ENCODE data around the gene PFKFB4.
"Not testable (repeated sequence)": the region's sequence is repeated elsewhere in the genome, so short reads cannot be mapped to it uniquely, and the experiment has no call there.

PFKFB4 gene

DNA sequence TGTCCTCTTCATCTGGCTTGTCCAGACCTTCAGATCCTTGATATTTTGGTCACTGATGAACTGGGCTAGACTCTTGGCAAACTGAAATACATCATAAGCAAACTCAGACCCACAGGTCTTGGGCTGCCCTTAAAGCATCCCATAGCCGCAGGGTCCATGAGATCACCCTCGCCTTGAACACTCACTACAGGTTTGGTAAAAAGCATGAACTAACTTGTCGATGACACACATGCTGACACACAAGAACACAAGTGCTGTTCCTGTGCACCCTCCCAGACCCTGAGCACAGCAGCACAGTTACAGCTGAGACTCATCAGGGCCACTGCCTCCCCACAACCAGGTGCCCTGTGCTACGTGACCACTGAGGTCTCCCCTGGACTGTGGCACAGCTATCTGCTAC, 21.0 kb downstream of the PFKFB4 start:
- in situ Hi-C loops (cut with HindIII; ENCODE audit: low sequenced_read_pairs) = no loop called here

DNA sequence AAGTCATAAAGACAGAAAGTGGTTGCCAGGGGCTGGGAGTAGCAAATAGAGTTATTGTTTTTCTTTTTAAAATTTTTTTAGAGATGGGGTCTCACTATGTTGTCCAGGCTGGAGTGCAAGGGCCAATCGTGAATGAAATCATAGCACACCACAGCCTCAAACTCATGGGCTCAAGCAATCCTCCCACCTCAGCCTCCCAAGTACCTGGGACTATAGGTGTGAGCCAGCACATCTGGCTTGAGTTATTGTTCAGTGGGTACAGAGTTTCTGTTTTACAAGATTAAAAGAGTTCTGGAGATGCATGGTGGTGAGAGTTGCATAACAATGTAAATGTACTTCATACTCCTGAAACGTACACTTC, 23.6 kb downstream of the PFKFB4 start:
- in situ Hi-C loops (cut with HindIII; ENCODE audit: low sequenced_read_pairs) = no loop called here

DNA sequence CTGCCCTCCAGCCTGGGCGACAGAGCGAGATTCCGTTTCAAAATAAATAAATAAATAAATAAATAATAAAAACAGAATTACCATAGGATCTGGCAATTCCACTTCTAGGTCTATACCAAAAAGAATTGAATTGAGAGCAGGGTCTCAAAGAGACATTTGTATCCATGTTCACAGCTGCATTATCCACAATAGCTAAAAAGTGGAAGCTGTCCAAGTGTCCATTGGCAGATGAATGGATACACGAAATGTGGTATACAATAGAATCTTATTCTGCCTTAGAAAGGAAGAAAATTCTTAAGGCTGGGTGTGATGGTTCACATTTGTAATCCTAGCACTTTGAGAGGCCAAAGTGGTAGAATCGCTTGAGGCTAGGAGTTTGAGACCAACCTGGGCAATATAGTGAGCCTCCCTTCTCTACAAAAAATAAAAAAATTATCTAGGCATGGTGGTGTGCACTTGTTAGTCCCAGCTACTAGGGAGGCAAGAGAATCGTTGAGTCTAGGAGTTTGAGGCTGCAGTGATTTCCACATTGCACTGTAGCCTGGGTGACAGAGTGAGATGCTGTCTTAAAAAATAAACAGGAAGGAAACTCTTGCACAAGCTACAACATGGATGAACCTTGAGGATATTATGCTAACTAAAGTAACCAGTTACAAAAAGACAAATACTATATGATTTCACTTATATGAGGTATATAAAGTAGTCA, 24.2 kb downstream of the PFKFB4 start:
- in situ Hi-C loops (cut with HindIII; ENCODE audit: low sequenced_read_pairs) = no loop called here

DNA sequence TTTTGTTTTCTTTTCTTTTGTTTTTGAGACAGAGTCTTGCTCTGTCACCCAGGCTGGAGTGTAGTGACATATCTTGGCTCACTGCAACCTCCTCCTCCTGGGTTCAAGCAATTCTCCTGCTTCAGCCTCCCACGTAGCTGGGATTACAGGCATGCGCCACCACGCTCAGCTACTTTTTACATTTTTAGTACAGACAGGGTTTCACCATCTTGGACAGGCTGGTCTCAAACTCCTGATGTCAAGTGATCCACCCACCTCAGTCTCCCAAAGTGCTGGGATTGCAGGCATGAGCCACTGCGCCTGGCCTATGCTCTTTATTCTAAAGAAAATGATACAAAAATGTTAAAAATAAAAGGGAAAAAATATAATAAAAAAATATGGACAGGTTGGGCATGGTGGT, 25.9 kb downstream of the PFKFB4 start:
- in situ Hi-C loops (cut with HindIII; ENCODE audit: low sequenced_read_pairs) = not testable (repeated sequence)

DNA sequence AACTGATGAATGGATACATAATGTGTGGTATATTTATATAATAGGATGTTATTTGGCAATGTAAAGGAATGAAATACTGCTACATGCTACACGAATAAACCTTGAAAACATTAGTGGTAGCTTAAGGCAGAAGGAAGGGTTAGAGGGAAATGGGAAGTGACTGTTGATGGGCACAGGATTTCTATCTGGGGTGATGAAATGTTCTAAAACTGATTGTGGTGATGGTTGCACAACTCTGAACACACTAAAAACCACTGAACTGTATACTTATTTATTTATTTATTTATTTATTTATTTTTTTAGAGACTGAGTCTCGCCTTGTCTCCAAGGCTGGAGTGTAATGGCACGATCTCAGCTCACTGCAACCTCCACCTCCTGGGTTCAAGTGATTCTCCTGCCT, 27.8 kb downstream of the PFKFB4 start:
- in situ Hi-C loops (cut with HindIII; ENCODE audit: low sequenced_read_pairs) = no loop called here

DNA sequence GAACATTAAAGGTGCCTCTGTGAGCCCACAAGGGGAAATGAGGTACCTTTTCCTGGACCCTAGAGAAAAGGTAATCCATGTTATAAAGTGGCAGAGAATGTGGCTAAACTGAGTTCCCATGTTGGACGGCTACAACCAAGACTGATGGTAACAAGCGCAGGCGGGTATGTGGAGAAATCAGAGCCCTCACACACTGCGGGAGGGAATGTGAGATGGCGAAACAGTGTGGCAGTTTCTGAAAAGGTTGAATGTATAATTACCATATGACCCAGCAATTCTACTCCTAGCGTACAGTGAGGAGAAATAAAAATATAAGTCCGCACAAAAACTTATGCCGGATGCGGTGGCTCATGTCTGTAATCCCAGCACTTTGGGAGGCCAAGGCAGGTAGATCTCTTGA, 28.6 kb downstream of the PFKFB4 start:
- in situ Hi-C loops (cut with HindIII; ENCODE audit: low sequenced_read_pairs) = no loop called here

DNA sequence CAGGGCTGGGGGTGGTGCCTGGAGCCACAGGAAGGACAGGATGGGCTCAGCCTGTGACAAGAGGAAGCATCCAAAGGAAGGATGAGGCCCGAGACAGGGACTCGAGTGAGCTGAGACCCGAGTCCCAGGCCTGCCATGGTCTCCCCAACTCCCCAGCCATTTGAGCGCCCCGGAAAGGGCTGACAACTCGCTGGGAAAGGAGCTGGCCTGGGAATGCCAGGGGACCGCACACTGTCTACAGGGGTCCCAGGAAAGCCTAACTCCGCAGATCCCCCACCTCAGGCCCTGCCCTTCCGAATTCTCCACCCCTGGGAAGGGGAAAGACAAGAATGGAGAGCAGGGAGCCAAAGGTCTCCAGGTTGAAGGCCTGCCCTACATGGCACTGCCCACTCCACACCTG, 31.6 kb downstream of the PFKFB4 start:
- in situ Hi-C loops (cut with HindIII; ENCODE audit: low sequenced_read_pairs) = loop anchor here (5.0 kb wide), 1 partner anchor 68 kb away; no protein-coding TSS in a partner anchor

DNA sequence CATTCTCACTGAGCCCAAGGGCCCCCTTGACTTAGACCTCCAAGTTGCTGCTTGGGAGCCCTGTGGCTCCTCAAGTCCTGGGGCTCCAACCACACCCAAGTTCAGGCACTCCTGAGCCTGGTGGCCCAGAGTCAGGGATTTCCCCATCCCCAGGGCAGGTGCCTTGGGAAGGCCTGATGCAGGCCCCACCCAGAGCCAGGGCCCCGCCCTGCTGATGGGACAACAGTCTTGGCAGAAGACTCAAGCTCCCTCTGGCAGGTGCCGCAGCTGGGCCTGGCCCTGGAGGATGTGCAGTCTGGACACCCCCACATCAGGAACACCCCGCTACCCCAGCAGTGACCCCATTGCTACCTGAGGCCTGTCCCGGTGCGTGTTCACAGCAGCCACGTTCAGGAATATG, 35.0 kb downstream of the PFKFB4 start:
- in situ Hi-C loops (cut with HindIII; ENCODE audit: low sequenced_read_pairs) = loop anchor here (5.0 kb wide), 1 partner anchor 64 kb away; no protein-coding TSS in a partner anchor

DNA sequence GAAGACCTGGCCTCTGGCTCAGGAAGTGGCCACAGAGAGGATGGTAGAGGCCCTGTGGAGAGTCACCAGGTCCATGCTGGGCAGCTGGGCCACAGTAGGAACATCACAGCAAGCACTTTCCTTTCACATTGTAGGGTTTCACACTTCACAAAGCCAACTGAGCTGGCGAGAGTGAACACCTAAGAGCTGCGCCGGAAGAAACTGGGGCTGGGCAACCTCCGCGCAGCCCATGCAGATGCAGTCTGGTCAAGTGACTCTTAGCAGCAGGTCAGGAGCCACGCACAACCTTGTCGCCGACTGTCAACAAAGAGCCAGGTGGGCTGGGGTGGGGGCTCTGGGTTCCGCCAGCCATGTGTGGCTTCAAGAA, 37.3 kb downstream of the PFKFB4 start:
- in situ Hi-C loops (cut with HindIII; ENCODE audit: low sequenced_read_pairs) = no loop called here

DNA sequence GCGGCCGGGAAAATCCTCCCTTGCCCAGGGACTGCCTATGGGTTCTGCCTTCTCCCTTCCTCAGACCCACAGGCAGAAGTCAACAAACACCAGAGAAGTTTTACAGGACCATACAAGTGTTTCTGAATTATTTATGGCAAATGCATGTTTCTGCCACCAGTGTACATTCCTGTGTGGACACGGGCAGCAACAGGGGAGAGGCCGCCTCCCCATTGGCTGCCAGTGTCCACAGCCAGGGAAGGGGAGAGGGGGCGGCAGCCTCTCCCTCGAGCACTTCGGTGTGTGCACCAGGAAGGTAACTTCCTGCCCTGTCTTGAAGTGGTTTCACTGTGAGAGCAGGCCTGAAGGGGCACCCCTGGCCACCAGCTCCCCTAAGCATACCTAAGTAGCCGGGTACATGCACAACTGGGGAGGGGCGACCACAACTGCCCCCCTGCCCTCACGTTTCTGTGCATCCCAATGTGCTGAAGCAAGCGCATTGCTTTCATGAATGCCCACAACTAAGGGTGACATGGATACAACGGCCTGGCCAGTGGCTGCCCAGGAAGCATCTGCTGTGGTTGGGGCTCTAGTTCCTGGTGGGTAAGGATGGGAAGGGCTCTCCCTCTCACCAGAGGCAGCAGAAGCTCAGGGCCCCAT, 37.8 kb downstream of the PFKFB4 start:
- in situ Hi-C loops (cut with HindIII; ENCODE audit: low sequenced_read_pairs) = no loop called here

DNA sequence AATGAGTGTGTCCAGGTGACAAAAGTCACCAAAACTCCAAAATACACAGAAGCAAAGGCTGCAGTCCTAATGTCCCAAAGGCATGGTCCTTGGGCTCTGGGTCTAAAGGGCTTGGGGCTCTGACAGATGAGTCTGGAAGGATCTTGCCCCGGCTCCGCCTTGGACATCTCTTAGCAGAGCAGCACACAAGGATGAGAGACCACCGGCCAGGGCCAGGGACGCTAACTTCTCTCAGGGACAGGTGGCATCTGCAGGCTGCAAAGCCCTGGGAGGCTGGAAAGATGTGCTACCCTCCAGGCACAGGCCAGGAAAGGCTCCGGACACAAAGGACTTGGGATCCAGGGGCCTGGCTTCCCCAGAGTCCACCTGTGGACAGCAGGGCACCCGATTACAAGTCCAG, 38.5 kb downstream of the PFKFB4 start:
- in situ Hi-C loops (cut with HindIII; ENCODE audit: low sequenced_read_pairs) = no loop called here

DNA sequence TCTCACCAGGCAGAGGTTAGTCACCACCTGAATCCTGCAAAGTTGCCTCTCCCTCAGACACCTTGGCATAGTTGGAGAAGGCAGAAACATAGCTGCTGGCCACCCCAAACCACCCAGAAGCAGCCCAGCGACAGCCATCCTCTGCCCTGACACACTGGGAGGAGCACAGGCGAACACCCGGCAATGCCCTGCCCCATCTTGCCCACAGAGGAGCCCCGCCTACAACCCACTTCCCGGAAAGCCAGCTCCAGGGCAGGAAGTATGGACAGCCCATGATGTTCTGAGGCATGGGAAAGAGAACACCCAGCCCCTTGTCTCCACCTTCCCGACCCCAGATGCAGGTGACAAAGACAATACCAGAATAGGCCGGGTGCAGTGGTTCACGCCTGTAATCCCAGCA, 40.0 kb downstream of the PFKFB4 start:
- in situ Hi-C loops (cut with HindIII; ENCODE audit: low sequenced_read_pairs) = no loop called here

DNA sequence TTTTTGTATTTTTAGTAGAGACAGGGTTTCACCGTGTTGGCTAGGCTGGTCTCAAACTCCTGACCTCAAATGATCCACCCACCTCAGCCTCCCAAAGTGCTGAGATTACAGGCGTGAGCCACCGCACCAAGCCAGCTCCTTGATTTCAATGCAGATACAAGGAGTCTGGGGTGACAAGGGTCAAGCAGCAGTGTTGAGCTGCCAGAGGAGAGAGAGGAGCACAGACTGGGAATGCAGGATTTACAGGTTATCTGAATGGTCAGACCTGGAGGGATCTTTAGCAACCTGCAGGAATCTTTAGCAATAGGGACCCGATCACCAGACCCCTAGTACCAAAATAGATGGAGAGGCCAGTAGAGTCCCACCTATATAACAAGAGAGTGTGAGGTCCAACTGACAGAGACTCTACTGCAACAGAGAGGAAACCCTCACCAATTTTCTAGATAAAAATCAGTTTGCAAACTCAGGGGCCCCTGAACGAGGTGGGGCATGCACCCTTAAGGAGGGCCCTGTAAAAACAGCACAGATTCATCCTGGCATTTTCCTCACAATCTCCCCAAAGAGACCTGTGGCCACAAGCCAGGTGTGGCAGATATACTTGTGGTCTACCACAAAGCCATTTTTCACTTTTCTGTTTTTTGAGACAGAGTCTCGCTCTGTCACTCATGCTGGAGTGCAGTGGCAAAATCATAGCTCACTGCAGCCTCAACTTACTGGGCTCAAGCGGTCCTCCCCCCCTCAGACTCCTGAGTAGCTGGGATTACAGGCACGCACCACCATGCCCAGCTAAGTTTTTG, 42.0 kb downstream of the PFKFB4 start:
- in situ Hi-C loops (cut with HindIII; ENCODE audit: low sequenced_read_pairs) = no loop called here

DNA sequence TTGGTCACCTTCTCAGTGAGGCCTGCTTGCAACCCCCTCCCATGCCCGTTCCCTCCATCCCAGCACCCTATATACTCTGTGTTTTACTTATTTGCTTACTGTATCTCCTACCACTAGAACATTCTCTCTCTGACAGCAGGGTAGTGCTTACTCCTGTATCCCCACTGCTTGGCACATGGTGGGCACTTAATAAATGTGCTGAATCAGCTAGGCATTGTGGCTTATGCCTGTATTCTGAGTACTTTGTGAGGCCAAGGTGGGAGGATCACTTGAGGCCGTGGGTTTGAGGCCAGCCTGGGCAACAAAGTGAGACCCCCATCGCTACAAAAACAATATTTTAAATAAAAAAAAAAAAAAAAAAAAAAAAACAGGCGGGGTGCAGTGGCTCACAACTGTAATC, 45.1 kb downstream of the PFKFB4 start:
- in situ Hi-C loops (cut with HindIII; ENCODE audit: low sequenced_read_pairs) = no loop called here

DNA sequence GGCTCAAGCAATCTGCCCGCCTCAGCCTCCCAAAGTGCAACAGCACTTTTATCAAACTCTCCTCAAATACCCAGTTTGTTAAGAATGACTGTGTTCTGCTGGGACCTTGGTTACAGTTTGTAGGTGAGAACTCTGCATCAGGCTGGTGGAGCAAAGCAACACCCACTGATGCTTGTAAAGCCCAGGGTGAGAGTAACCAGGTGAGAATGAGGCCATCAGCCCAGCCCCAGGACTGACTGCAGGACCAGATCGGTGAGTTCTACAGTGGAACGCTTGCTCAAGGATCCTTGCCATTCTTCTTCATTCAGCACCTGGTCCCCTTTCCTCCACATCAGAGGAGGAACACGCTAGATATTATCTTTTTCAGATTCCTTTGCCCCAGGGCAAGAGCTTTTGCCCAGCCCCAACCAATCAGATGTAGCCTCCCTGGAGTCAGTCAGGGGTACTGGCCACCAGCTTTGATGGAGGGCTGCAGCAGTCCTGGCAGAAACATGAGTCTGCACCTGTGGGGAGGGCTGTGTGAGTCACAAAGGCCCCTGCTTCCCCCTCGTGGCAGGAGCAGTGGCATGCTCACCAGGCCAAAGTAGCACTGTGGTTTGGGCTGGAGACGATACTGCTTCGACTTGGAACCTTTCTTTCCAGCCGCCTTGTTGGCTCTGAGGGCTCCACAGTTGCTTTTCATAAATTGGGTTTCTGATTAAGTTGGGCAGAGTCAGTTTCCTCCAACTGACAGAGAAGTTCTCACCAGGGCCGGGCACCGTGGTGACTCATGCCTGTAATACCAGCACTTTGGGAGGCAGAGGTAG, 49.1 kb downstream of the PFKFB4 start:
- in situ Hi-C loops (cut with HindIII; ENCODE audit: low sequenced_read_pairs) = no loop called here

DNA sequence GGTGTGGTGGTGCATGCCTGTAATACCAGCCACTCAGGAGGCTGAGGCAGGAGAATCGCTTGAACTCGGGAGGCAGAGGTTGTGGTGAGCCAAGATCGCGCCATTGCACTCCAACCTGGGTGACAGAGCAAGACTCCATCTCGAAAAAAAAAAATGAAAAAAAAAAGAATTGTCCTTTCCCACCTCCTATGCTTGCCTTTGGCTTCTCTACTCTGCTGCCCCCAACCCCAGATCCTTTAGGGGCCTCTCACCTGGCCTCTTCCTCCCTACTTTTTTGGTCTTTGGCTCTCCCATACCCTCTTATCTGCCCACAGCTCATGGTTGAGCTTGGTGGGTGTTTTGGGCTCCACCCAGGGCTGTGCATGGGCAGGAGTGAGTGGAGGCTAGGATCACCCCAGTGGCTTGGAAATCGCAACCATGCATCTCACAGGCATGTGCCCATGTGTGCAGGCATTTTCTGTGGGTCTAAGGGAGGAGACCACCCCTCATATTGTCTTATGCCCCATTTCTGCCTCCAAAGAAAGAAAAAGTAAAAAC, 50.6 kb downstream of the PFKFB4 start:
- in situ Hi-C loops (cut with HindIII; ENCODE audit: low sequenced_read_pairs) = no loop called here

DNA sequence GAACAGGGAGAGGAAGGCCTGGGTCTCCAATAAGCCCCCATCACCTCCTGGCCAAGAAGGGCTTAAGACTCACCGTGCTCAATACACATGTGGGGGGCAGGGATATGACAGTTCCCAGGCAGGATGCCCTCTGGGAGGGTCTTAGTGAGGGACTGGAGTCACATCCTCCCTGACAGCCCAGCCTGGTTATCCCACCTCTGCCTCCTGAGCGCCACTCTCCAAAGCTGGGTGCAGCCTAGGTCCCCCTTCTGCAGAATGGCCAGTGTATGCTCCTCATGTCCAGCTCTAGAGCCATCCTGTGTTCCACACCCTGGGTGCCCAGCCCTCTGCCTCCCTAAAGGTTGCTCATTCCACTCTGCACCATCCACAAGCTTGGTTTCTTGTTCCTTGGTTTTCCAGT, 51.5 kb downstream of the PFKFB4 start:
- in situ Hi-C loops (cut with HindIII; ENCODE audit: low sequenced_read_pairs) = no loop called here

DNA sequence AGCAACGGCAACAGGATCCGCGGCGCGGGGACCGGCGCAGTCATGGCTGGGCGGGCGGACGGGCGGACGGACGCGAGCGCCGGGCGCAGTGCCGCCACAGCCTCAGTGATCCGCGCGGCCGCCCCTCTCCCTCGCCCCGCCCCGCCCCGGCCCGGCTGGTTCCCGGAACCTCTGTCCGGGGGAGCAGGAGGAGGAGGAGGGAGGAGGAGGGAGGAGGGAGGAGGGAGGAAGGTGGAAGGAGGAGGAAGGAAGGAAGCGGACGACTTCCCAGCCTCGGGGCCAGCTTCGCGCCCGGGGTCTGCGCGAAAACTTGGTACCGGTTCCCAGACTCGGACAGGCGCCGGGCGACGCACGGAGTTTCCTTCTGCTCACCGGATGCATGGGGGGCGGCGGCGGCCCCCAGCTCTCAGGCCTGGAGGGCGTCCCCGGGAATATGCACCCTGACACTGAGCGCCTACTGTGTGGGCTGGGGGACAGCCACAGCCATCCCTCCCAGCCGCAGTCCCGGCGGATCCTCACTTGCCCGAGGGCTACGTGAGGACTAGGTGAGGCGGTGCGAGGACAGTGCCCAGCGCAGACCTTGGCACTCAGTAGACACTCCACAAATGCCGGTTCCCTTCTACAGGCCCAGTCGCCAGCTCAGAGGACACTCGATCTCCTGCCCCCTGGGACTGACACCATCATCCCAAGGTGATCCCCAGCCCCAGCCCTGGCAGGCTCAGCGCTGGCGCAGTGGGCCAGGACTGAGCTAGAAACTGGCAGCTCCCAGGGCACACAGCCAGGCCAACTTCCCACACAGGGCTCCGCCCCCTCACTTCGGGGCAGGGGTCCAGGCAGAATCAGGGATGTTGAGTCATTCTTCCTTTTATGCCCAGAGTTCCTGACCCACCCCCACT, 52.3 kb downstream of the PFKFB4 start, which contains the start of gene SHISA5:
Gene SHISA5, minus strand, starts transcription at position 124 of the 896 bp plus-strand sequence. Its CDS starts 80 bp downstream, at position 44.
- in situ Hi-C loops (cut with HindIII; ENCODE audit: low sequenced_read_pairs) = no loop called here

DNA sequence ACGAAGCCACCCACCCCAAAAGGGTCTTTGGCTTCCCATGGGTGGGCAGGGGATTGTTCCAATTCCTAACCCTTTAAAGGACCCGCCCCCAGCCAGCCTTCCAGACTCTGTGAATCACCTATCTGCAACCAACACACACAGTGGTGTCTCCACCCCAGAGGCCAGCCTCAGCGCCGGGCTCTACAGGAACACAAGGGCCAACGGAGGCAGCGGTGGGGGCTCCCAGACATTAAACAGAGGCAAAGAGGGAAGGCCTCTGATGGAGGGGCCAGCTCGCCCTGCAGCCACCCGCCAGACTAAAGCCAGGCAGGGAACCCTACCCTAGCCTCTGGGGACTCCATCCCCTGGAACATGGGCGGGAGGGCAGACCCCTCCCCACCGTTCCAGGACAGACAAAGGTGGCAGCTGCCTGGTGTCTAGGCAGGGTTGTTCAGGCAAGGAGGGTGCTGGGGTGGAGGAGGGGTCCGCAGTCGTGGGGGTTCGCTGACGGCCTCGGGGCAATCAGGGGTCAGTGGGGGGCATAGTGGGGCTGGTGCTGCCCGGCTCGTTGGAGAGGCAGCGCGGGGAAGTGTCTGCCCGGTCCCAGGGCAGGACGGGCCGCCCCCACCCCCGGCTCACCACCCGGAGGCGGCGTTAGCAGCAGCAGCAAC, 53.1 kb downstream of the PFKFB4 start:
- in situ Hi-C loops (cut with HindIII; ENCODE audit: low sequenced_read_pairs) = no loop called here
